Left lung (tissue), 10 donors: Measurements from ENCODE around the gene GPR151. TPM values are rescaled to one million over a fixed set of nuclear protein-coding genes. Genes with fewer than 3 reads are reported as not detected.

ENCODE experiments used
- ATAC-seq: fragments of 200-7000 bp; cut with Tn5 transposase; one replicate; pipeline ENCODE4 v1.9.1; 2020; ENCODE audit warnings: moderate library complexity
- DNase-seq, 4 donors: peaks; one replicate each; pipeline ENCODE4 v3.0.0-alpha.2; 2013 to 2020
- H3K27ac ChIP-seq, 2 donors: fragments of 200-600 bp; sonication (generic) in 1 of 2; one replicate each; pipeline versions ENCODE4 v1.5.0 to v1.8.0; 2020 to 2021
- H3K27me3 ChIP-seq, 2 donors: fragments of 200-600 bp; sonication (generic) in 1 of 2; one replicate each; pipeline versions ENCODE4 v1.5.0 to v1.8.0; 2020 to 2021
- H3K36me3 ChIP-seq, 2 donors: fragments of 200-600 bp; sonication (generic) in 1 of 2; one replicate each; pipeline versions ENCODE4 v1.5.0 to v1.8.0; 2020 to 2021
- H3K4me1 ChIP-seq, 2 donors: fragments of 200-600 bp; one replicate each; pipeline ENCODE4 v1.8.0; 2021
- H3K4me3 ChIP-seq, 2 donors: fragments of 200-600 bp; sonication (generic) in 1 of 2; one replicate each; pipeline versions ENCODE4 v1.5.0 to v1.8.0; 2020 to 2021; ENCODE audit warnings: mild to moderate bottlenecking in 1 of 2
- H3K9me3 ChIP-seq, 2 donors: fragments of 200-600 bp; sonication (generic) in 1 of 2; one replicate each; pipeline versions ENCODE4 v1.5.0 to v1.8.0; 2020 to 2021
- CTCF ChIP-seq, 2 donors: fragments of 200-600 bp; sonication (generic) in 1 of 2; IDR thresholded peaks; one replicate each; pipeline versions ENCODE4 v1.5.0 to v1.8.0; 2021; ENCODE audit warnings: antibody characterized with exemption in 2 of 2
- intact Hi-C, 2 donors: fragments of 100-400 bp; cut with DNase I; formaldehyde crosslinking; loops; one replicate each; pipeline versions ENCODE4 v1.11.2 to v1.14.2; 2022
- polyA plus RNA-seq, 6 donors: library from polyadenylated mRNA; unstranded; fragments of 120-200 nt; gene quantifications; one replicate each; pipeline ENCODE4 v1.2.1, GENCODE V29; 2013; ENCODE audit not compliant: insufficient read length in 6 of 6
- total RNA-seq, 2 donors: library from RNA; stranded (reverse); fragmentation: NEBNext Ultra II Directional; extraction: Animal tissue kit (Norgen Biotek cat#: 25700); gene quantifications; one replicate each; pipeline ENCODE4 v1.2.1, GENCODE V29; 2021
- donor health status: DM: no; HTN: yes; CAD: no.
- donor health status: DM: no; HTN: no; CAD: no.

Gene GPR151
- total and polyA plus RNA-seq, 8 donors: not detected

- Histone ChIP-seq H3K27me3 (no peaks in the 10 kb centered on the region), H3K4me3 (no peak overlapping the region), H3K36me3 (no peaks in the 10 kb centered on the region), H3K9me3 (no peaks in the 10 kb centered on the region), H3K27ac (no peak overlapping the region), H3K4me1 (no peaks in the 10 kb centered on the region)
- DNase-seq: no peak
- no peak for TF ChIP-seq CTCF (IDR thresholded peaks at IDR 0.05)
- ATAC-seq: no peak
- intact Hi-C loops: loop anchor here in 1 of 2 donors (10.0 kb wide), 1 partner anchor 424 kb away; no protein-coding TSS in a partner anchor
Observed at GRCh38 chr5:146540414-146540813, 24.4 kb upstream of the GPR151 start.

GRCh38 chr5:146539973-146540372, 24.0 kb upstream of the GPR151 start:
- no peaks in the 10 kb centered on the region for H3K27me3 ChIP-seq
- ATAC-seq: no peak
- intact Hi-C loops: loop anchor here in 1 of 2 donors (10.0 kb wide), 1 partner anchor 425 kb away; no protein-coding TSS in a partner anchor
- no peak for DNase-seq
- no peak overlapping the region for H3K27ac ChIP-seq
- no peak overlapping the region for H3K4me3 ChIP-seq
- no peaks in the 10 kb centered on the region for H3K9me3 ChIP-seq
- H3K4me1 ChIP-seq: no peaks in the 10 kb centered on the region
- no peaks in the 10 kb centered on the region for H3K36me3 ChIP-seq
- no peak for TF ChIP-seq CTCF (IDR thresholded peaks at IDR 0.05)

GRCh38 chr5:146538432-146538831, 22.4 kb upstream of the GPR151 start:
- intact Hi-C loops: no loop called here
- TF ChIP-seq CTCF (IDR thresholded peaks at IDR 0.05): no peak
- no peaks in the 10 kb centered on the region for H3K4me1 ChIP-seq
- no peaks in the 10 kb centered on the region for H3K9me3 ChIP-seq
- no peaks in the 10 kb centered on the region for H3K27me3 ChIP-seq
- DNase-seq (no peak), ATAC-seq (no peak)
- H3K27ac ChIP-seq: no peak overlapping the region
- H3K36me3 ChIP-seq: no peaks in the 10 kb centered on the region
- no peak overlapping the region for H3K4me3 ChIP-seq

- no peak overlapping the region for H3K4me3 ChIP-seq
- TF ChIP-seq CTCF (IDR thresholded peaks at IDR 0.05): no peak
- no peak for ATAC-seq
Observed at GRCh38 chr5:146533882-146534281, 17.9 kb upstream of the GPR151 start.

GRCh38 chr5:146533260-146533857, 17.4 kb upstream of the GPR151 start:
- Histone ChIP-seq H3K27ac (no peak overlapping the region), H3K27me3 (no peaks in the 10 kb centered on the region), H3K9me3 (no peaks in the 10 kb centered on the region), H3K4me1 (no peaks in the 10 kb centered on the region), H3K4me3 (no peak overlapping the region), H3K36me3 (no peaks in the 10 kb centered on the region)
- peak; percentile 61 to 67 for TF ChIP-seq CTCF (IDR thresholded peaks at IDR 0.05)
- DNase-seq (peak in 3 of 4 donors; percentile 32 to 53 (median 39)), ATAC-seq (peak; percentile 98)
- intact Hi-C loops: no loop called here

More at GRCh38 chr5:146533882-146534281, 17.9 kb upstream of the GPR151 start:
- no peaks in the 10 kb centered on the region for H3K9me3 ChIP-seq
- H3K4me1 ChIP-seq: no peaks in the 10 kb centered on the region
- intact Hi-C loops: no loop called here
- no peaks in the 10 kb centered on the region for H3K27me3 ChIP-seq
- no peak for DNase-seq
- H3K36me3 ChIP-seq: no peaks in the 10 kb centered on the region
- H3K27ac ChIP-seq: no peak overlapping the region
